Calu3 (cell line): ENCODE measurements around the gene CCDC116. TPM values are rescaled to one million over a fixed set of nuclear protein-coding genes. Genes with fewer than 3 reads are reported as not detected.
"Not testable (repeated sequence)": the region's sequence is repeated elsewhere in the genome, so short reads cannot be mapped to it uniquely, and the experiment has no call there.

Experiments
- BruUV-seq: library from RNA; stranded (reverse); fragments of 400-500 nt; replicated peaks from 2 replicates; lab custom pipeline; 2021; lab: Mats Ljungman, UMichigan
- CTCF ChIA-PET: fragments of 300-600 bp; sonication (Branson Sonifier 250); formaldehyde crosslinking; loops from one replicate; lab custom pipeline; 2022; ENCODE audit warnings: antibody characterized with exemption; lab: Charles Lee
- DNase-seq: peaks from one replicate; pipeline ENCODE4 v3.0.0; 2022
- H3K27ac Mint-ChIP-seq: one replicate; pipeline ENCODE4 v1.8.0; 2022; ENCODE audit warnings: mixed read lengths; ENCODE audit not compliant: unreplicated experiment
- H3K27me3 Mint-ChIP-seq: one replicate; pipeline ENCODE4 v1.8.0; 2022; ENCODE audit warnings: mixed read lengths; ENCODE audit not compliant: unreplicated experiment
- H3K36me3 Mint-ChIP-seq: one replicate; pipeline ENCODE4 v1.8.0; 2022; ENCODE audit warnings: mild to moderate bottlenecking, moderate library complexity, mixed read lengths; ENCODE audit not compliant: insufficient read depth, unreplicated experiment
- H3K4me1 Mint-ChIP-seq: one replicate; pipeline ENCODE4 v1.8.0; 2022; ENCODE audit warnings: mild to moderate bottlenecking, low read depth, mixed read lengths; ENCODE audit not compliant: unreplicated experiment
- H3K4me3 Mint-ChIP-seq: one replicate; pipeline ENCODE4 v1.8.0; 2022; ENCODE audit warnings: mild to moderate bottlenecking, low read depth, moderate library complexity, mixed read lengths; ENCODE audit not compliant: unreplicated experiment
- H3K9me3 Mint-ChIP-seq: one replicate; pipeline ENCODE4 v1.8.0; 2022; ENCODE audit warnings: low read depth, mixed read lengths; ENCODE audit not compliant: unreplicated experiment
- intact Hi-C: fragments of 100-400 bp; cut with micrococcal nuclease; formaldehyde crosslinking; loops from one replicate; pipeline ENCODE4 v1.10.0; 2022; ENCODE audit not compliant: unreplicated experiment
- total RNA-seq: library from RNA; stranded (reverse); gene quantifications from 2 replicates; pipeline ENCODE4 v1.2.3, GENCODE V29; 2022
- TF ChIP-seq, protein P1 (sequence below): fragments of 200-600 bp; IDR thresholded peaks from one replicate; pipeline ENCODE4 v1.8.0; 2022; ENCODE audit warnings: antibody characterized with exemption; ENCODE audit not compliant: unreplicated experiment

CCDC116 gene
- total RNA-seq, 1 experiment from 2014 or later: not detected

DNA sequence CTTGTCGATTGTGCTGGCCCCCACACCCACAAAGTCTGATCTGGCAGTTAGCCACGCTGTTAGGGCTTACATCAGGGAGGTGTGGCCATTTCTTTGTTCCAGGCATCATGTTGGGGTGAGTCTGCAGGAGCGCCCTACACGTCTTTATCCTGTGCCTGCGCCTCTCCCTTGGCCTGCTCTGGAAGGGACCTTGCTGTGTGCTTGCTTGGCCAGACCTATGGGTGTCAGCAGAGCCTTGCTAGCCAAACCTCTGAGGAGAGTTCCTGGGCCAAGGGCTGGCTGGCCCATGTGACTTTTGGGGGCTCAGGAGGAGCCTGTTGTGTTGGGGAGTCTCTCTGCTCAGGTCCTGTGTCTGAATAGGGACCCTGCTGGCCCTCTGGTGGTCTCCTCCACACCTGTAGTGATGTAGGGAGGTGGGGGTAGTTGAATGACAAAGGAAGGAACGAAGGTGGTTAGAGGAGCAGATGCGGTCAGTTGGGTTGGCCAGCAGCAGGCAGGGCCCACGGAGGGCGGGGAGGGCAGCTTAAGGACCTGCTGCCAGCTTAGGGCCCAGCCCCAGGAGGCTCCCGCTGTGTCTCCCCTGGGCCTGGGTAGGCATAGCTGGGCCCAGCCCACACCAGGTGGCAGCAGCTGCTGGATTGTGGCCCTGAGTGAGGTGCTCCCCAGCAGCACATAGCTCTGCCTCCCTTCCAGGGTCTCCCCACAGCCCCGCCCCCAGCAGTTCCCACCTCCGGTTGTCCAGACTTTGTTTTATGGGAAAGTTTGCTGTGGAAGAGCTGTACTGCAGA, 41.2 kb downstream of the CCDC116 start:
- no TSS peak for BruUV-seq
- peaks cover 29% of the 10 kb centered on the region for H3K36me3 Mint-ChIP-seq
- intact Hi-C loops: no loop called here
- no peak overlapping the region for H3K27ac Mint-ChIP-seq
- no peak overlapping the region for H3K4me3 Mint-ChIP-seq
- DNase-seq: no peak
- TF ChIP-seq, protein P1, sequence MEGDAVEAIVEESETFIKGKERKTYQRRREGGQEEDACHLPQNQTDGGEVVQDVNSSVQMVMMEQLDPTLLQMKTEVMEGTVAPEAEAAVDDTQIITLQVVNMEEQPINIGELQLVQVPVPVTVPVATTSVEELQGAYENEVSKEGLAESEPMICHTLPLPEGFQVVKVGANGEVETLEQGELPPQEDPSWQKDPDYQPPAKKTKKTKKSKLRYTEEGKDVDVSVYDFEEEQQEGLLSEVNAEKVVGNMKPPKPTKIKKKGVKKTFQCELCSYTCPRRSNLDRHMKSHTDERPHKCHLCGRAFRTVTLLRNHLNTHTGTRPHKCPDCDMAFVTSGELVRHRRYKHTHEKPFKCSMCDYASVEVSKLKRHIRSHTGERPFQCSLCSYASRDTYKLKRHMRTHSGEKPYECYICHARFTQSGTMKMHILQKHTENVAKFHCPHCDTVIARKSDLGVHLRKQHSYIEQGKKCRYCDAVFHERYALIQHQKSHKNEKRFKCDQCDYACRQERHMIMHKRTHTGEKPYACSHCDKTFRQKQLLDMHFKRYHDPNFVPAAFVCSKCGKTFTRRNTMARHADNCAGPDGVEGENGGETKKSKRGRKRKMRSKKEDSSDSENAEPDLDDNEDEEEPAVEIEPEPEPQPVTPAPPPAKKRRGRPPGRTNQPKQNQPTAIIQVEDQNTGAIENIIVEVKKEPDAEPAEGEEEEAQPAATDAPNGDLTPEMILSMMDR: no peak
- H3K4me1 Mint-ChIP-seq: peaks cover 14% of the 10 kb centered on the region
- H3K9me3 Mint-ChIP-seq: no peaks in the 10 kb centered on the region
- no peaks in the 10 kb centered on the region for H3K27me3 Mint-ChIP-seq
- CTCF ChIA-PET: no interaction called here

DNA sequence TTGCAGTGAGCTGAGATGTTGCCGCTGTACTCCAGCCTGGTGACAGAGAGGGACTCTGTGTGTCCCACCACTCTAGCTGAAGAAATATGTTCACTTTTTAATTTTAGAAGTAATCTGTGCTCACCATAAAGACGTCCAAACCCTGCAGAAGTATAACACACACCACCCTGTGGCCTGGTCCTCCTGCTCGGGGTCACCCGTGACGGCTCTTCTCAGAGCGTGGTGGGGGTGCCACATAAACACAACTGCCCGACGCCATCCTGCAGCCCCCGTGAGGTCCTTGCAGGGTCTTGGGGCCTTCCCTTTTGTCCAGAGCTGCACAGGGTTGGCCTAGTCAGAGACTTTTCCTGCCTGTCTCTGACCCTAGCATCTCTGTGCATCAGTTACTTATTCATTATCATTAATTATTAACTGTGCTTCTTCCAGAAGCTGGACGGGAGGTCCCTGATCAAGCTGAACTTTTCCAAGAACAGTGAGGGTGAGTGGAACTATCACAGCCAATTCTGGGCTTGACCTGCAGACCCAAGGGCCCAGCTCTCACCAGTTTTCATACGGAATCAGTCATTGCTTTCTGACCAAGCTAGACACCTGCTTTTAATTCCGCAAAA, 42.2 kb downstream of the CCDC116 start:
- TF ChIP-seq, protein P1: no peak
- BruUV-seq: no TSS peak
- CTCF ChIA-PET: no interaction called here

DNA sequence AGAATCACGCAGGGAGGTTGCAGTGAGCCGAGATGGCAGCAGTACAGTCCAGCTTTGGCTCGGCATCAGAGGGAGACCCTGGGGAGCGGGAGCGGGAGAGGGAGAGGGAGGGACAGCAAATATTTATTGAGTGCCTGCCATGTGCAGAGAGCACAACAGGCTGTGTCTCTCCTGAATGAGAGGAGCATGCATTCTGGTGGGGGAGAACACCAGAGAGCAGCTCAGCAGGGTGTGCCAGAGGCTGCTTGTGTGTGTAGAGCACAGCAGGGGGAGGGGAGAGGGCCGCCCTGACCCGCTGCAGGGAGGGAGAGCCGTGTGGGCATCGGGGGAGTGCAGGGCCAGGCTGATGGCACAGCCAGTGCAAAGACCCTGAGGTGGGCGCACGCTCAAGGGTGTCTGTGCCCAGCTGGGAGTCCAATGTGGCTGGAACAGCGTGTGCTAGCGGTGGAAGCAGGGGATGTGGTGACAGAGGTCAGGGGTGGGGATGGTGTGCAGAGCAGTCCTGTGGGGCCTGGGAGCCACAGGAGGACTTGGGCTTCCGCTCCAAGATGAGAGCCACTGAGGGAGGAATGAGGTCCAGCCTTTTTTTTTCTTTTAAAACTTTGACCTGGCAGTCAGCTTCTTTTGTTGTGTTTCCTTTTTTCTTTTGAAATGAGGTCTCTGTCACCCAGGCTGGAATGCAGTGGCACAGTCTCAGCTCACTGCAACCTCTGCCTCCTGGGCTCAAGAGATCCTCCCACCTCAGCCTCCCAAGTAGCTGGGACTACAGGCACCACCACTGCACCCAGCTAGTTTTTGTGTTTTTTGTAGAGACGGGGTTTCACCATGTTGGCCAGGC, 45.3 kb downstream of the CCDC116 start:
- no peaks in the 10 kb centered on the region for H3K9me3 Mint-ChIP-seq

More for the DNA sequence above, 42.2 kb downstream of the CCDC116 start:
- H3K27me3 Mint-ChIP-seq: no peaks in the 10 kb centered on the region
- no peak overlapping the region for H3K27ac Mint-ChIP-seq
- no peak overlapping the region for H3K4me3 Mint-ChIP-seq
- peaks cover 4% of the 10 kb centered on the region for H3K4me1 Mint-ChIP-seq
- intact Hi-C loops: no loop called here
- no peak for DNase-seq
- H3K9me3 Mint-ChIP-seq: no peaks in the 10 kb centered on the region
- peaks cover 20% of the 10 kb centered on the region for H3K36me3 Mint-ChIP-seq

DNA sequence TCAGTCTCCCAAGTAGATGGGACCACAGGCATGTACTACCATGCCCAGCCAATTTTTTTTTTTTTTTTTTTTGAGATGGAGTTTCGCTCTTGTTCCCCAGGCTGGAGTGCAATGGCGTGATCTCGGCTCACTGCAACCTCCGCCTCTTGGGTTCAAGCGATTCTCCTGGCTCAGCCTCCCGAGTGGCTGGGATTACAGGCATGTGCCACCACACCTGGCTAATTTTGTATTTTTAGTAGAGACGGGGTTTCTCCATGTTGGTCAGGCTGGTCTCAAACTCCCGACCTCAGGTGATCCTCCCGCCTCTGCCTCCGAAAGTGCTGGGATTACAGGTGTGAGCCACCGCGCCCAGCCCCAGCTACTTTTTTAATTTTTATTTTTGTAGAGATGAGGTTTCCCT, 46.3 kb downstream of the CCDC116 start:
- H3K27ac Mint-ChIP-seq, H3K9me3 Mint-ChIP-seq, H3K4me1 Mint-ChIP-seq, H3K4me3 Mint-ChIP-seq, H3K27me3 Mint-ChIP-seq, CTCF ChIA-PET, BruUV-seq, intact Hi-C loops, DNase-seq: not testable (repeated sequence)
- peaks cover 38% of the 10 kb centered on the region for H3K36me3 Mint-ChIP-seq

More for the DNA sequence above, 45.3 kb downstream of the CCDC116 start:
- BruUV-seq: no TSS peak
- H3K4me1 Mint-ChIP-seq: no peaks in the 10 kb centered on the region
- CTCF ChIA-PET: no interaction called here
- no peak overlapping the region for H3K27ac Mint-ChIP-seq
- DNase-seq: no peak
- TF ChIP-seq, protein P1: no peak
- peaks cover 33% of the 10 kb centered on the region for H3K36me3 Mint-ChIP-seq
- no peaks in the 10 kb centered on the region for H3K27me3 Mint-ChIP-seq
- H3K4me3 Mint-ChIP-seq: no peak overlapping the region
- intact Hi-C loops: no loop called here
